Stimulated activated CD8-positive, alpha-beta memory T cell treated with anti-CD3 and anti-CD28 coated beads, Interleukin-4, amount 100 ng/mL, for 24 hours (primary cell): ENCODE results near the gene RBM15B.
"Not testable (repeated sequence)": the region's sequence is repeated elsewhere in the genome, so short reads cannot be mapped to it uniquely, and the experiment has no call there.

ENCODE experiments used
- DNase-seq: peaks from one replicate; pipeline ENCODE4 v3.0.0-alpha.2; 2020; ENCODE audit warnings: low read depth

Gene RBM15B

GRCh38 chr3:51379301-51379700 lies 11.8 kb upstream of the RBM15B start:
- DNase-seq, result no peak

GRCh38 chr3:51379746-51380455 lies 11.2 kb upstream of the RBM15B start:
- no peak for DNase-seq

- no peak for DNase-seq
Observed at GRCh38 chr3:51380601-51381332, 10.3 kb upstream of the RBM15B start.

- no peak for DNase-seq
Observed at GRCh38 chr3:51381333-51381705, 9.8 kb upstream of the RBM15B start.

- no peak for DNase-seq
Observed at GRCh38 chr3:51382076-51382745, 8.9 kb upstream of the RBM15B start.

- no peak for DNase-seq
Observed at GRCh38 chr3:51382947-51383578, 8.0 kb upstream of the RBM15B start.

GRCh38 chr3:51384055-51384725 lies 6.9 kb upstream of the RBM15B start:
- DNase-seq, result peak; percentile 14

- peak; percentile 95 for DNase-seq
Observed at GRCh38 chr3:51384726-51385473, 6.2 kb upstream of the RBM15B start, which contains the start of gene MANF. TSS of gene MANF (plus strand) at chr3:51385291. CDS start at chr3:51385343, 52 bp downstream.

- DNase-seq, result no peak
Observed at GRCh38 chr3:51385621-51386091, 5.4 kb upstream of the RBM15B start.

GRCh38 chr3:51386159-51386851 lies 4.8 kb upstream of the RBM15B start:
- no peak for DNase-seq

GRCh38 chr3:51386852-51387229 lies 4.2 kb upstream of the RBM15B start:
- no peak for DNase-seq

- DNase-seq, result not testable (repeated sequence)
Observed at GRCh38 chr3:51387281-51387680, 3.8 kb upstream of the RBM15B start.

- DNase-seq, result no peak
Observed at GRCh38 chr3:51388286-51389029, 2.6 kb upstream of the RBM15B start.

GRCh38 chr3:51389423-51390183 lies 1.5 kb upstream of the RBM15B start:
- peak; percentile 23 for DNase-seq

GRCh38 chr3:51390246-51391074 lies 625 bp upstream of the RBM15B start:
- no peak for DNase-seq

- DNase-seq, result peak; percentile 11
Observed at GRCh38 chr3:51391566-51392354, 675 bp downstream of the RBM15B start.
